Fibroblast of peridontal ligament (primary cell): Measurements from ENCODE around the gene CFAP206.

Experiments
- DNase-seq: peaks from one replicate; pipeline ENCODE4 v3.0.0-alpha.2; 2010; ENCODE audit errors: extremely low read depth

The CFAP206 gene, protein sequence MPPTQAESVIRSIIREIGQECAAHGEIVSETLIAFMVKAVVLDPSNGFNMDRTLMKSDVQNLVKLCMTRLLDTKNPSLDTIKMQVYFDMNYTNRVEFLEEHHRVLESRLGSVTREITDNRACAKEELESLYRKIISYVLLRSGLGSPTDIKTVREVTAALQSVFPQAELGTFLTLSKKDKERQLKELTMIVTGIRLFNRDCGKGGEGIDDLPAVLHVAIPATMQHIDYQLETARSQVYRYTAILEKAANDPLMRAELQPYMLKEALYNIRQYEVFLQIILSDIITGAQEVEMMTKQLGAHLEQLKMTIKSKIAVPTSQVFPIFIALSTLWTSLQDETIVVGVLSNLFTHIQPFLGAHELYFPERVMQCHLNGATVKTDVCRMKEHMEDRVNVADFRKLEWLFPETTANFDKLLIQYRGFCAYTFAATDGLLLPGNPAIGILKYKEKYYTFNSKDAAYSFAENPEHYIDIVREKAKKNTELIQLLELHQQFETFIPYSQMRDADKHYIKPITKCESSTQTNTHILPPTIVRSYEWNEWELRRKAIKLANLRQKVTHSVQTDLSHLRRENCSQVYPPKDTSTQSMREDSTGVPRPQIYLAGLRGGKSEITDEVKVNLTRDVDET

DNA sequence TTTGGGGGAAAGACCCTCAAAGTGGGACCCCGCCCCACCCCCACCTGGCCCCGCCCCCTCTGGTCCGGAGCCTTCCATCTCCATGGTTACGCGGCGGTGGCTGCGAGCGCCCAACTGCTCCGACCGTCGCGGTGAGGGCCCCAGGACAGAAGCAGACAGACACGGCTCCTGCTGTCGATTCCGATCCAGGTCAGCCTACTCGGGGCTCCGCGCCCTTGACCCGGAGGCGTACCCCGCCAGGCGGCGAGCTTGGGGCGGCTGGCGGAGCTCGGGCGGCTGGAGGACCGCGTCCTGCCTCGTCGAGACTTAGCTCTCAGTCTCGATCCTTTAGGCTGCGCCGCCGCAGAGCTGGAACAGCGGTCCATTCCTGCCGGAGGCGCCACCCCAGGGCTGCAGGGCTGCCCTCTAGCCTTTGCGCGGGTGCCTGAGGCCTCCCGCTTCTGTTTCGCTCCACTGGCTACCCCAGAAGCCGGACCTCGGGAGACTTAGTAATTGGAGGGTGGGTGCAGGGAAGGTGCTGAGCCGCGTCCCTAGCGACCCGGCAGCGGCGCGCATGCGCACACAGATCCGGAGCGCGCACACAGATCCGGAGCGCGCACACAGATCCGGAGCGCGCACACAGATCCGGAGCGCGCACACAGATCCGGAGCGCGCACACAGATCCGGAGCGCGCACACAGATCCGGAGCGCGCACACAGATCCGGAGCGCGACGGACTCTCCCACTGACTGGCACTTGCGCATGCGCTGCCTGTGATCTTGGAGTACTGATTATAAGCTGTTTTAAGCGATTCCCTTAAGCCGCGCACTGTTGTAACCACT lies at the start of gene CFAP206:
CFAP206 (plus strand) TSS at position 72 of the 820 bp plus-strand sequence. CDS start 1,868 bp downstream, outside the sequence.
- peak; percentile 80 for DNase-seq

DNA sequence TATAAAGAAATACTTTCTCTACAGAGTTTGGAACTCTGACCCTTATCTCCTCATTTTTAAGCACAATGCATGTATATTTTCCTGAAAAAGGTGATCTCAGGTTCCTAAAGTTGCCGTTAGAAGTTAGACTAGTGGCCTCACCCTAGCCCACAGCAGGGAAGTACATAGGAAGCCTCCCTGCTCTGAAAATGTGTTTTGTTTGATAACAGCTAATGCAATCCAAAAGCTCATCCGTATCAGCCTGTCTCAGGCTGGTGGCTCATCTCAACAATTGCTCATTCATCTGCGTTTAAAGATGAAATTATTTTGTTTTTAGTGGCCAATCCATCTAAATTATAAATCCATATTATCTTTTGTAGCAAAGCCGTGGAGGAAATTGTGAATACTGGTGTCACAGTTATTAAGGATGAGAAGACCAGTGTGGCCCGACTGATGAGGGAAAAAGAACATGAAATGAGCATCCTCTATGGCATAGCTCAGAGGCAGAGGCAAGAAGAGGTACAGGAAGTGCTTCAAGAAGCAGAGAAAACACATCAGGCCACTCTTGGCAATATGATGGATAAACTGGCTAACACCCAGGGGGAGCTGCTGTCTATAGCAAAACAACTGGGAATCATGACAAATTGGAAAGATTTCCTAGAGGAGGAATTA lies 43.0 kb upstream of the CFAP206 start:
- DNase-seq, result no peak

- no peak for DNase-seq
Observed at GRCh38 chr6:87366072-87366827, 41.5 kb upstream of the CFAP206 start.

GRCh38 chr6:87366899-87367298 lies 40.9 kb upstream of the CFAP206 start:
- no peak for DNase-seq

DNA sequence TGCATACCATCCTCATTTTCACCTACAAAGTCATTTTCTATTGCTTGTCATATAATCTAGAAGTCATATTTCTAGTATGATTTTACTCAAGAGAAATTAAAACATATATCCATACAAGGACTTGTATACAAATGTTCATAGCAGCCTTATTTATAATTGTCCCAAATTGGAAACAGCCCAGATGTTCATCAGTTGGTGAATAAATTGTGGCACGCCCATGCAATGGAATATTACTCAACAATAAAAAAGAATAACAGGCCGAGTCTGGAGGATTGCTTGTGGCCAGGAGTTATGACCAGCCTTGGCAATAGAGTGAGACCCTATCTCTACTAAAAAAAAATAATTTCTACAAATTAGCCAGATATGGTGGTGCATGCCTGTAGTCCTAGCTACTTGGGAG lies 34.4 kb upstream of the CFAP206 start:
- DNase-seq, result no peak

DNA sequence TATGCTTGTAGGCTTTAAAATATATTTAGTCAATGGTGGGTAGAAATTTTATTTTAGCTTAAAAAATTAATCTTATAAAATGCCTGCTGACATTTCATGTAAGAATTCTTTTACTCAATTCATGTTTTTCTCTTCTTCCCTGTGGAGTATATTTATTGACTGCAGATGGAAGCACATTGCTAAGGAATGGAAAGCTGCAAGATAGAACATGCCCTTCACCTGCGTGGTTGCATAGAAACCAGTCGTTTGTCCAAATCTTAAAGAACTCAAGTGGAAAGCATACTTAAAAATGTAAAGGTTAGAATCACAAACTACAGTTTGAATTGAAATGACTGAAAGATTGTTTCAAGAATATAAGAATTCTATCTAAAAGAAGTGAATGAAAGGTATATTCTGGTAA lies 32.5 kb upstream of the CFAP206 start:
- DNase-seq, result no peak

DNA sequence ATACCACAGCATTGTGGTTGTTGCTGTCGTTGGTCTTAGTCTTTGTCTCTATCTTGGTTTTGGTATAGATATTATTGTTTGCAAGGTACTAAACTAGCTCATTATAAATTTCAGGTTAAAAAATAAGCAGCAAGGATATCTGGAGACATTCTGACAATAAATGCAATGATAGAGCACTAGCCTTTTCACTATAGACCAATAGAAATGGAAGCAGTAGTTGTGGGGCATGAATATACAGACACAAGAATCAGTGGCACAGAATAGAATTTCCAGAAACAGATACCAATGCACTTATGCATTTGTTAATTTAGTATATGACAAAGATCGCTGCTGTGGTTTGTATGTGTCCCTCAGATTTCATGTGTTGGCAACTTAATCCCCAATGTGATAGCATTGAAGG lies 31.1 kb upstream of the CFAP206 start:
- no peak for DNase-seq

GRCh38 chr6:87378947-87379346 lies 28.8 kb upstream of the CFAP206 start:
- no peak for DNase-seq

DNA sequence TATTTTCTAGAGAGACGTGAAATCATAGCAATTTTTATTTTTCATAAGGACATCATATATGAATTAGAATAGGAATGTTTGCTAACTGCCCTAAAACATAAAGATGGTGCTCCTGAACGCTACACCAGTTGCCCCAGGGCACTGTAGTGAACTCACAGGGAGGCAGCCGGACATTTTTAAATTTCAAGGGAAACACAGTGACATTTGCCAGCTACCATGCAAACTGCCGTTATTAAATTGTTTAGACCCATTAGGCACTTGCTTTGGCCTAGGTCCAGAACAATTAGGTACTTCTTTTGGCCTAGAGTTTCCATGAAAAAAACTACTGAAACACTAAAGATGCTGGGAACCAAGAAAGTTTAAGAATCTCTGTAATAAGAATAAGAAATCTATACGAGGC lies 24.9 kb upstream of the CFAP206 start:
- no peak for DNase-seq

DNA sequence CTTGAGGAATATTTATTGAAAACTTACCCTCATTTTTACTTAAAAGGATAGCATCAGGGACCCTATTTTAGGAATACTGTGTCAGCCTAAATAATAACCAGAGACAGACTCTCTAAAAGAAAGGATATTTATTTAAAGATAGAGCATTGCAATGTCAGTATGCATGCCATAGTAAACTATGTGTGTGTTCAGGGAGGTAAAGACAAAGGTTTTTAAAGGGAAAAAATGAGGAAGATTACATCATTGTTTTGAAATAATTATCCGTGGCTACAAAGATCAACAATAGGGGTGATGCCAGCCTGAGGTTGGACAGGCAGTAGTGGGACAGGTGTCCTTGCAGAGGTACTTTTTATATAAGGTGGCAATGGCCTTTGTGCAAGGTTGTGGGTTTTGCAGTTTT lies 23.7 kb upstream of the CFAP206 start:
- no peak for DNase-seq

DNA sequence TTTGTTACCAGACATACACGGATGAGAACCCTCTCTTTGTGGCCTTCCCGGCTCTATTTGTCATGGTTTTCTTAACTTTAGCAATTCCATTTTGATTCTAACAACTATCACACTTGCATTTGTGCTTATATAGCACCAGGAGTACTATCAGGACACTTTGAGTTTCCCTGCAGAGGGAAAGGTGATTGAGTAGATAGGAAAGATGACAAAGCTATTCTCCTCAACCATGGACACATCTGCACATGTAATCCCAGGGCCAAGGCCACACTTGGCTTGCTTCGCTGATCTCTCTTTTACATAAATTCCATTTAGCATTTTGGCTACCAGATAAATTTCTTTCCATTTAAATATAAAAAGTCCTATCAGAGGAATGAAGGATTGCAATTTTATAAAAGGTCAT lies 23.3 kb upstream of the CFAP206 start:
- DNase-seq, result no peak

GRCh38 chr6:87391334-87391733 lies 16.4 kb upstream of the CFAP206 start:
- peak; percentile 29 for DNase-seq

GRCh38 chr6:87393026-87393622 lies 14.6 kb upstream of the CFAP206 start:
- DNase-seq, result peak; percentile 79

GRCh38 chr6:87395431-87395830 lies 12.3 kb upstream of the CFAP206 start:
- no peak for DNase-seq

- no peak for DNase-seq
Observed at GRCh38 chr6:87396595-87397392, 11.0 kb upstream of the CFAP206 start.

DNA sequence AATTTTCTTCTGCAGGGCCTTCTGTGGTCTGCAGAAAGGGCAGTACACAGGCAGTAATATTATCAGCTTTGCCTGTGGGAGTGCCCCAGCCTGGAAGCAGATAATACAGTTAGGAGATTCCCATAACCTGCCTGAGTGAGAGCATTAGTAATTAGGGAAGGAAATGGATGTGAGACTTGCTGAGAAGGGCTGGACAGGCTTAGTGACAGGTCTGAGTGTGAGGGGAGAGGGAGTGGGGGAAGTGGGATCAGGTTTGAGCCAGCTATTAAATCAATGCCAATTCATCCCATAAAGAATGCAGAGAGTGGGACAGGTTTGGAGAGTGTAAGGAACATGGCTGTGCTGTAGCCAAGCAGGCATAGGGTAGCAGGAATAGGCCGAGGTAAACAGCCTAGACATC lies 10.1 kb upstream of the CFAP206 start:
- DNase-seq, result no peak

DNA sequence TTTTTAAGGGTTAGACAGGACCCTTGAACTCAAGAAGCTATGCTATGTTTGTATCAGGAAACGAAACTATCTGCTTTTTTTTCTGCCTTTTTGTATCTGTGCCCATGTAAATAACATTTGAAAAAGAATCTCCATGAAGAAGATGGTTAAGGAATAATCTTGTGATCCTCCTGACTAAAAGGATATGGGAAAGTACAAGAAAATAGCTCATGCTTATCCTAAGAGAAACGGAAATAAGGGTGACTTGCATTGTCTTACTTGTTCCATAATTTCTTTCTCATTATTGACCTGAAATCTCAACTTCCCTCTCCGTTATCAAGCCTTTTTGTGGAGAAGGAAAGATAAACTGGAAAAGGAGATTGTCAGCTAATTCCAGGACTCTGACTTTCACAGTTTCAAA lies 5.9 kb upstream of the CFAP206 start:
- no peak for DNase-seq

- peak; percentile 50 for DNase-seq
Observed at GRCh38 chr6:87407561-87407900, 241 bp upstream of the CFAP206 start.

GRCh38 chr6:87408721-87409155 lies 966 bp downstream of the CFAP206 start:
- no peak for DNase-seq

- no peak for DNase-seq
Observed at GRCh38 chr6:87419266-87419665, 11.5 kb downstream of the CFAP206 start.
